Lung (tissue), 12 donors: ENCODE results near the gene TNFRSF18. TPM values are rescaled to one million over a fixed set of nuclear protein-coding genes. Genes with fewer than 3 reads are reported as not detected.

Experiments used
- ATAC-seq: fragments of 200-7000 bp; cut with Tn5 transposase; one replicate; pipeline ENCODE4 v1.9.1; 2020; ENCODE audit warnings: moderate number of reproducible peaks; ENCODE audit not compliant: insufficient read depth, low FRiP score
- DNase-seq, 3 donors: peaks; one replicate each; pipeline ENCODE4 v3.0.0-alpha.2; 2013 to 2017
- H3K27ac ChIP-seq, 2 donors: one replicate each; pipeline ENCODE4 v1.5.1; 2013; ENCODE audit warnings: mild to moderate bottlenecking in 2 of 2, moderate library complexity in 2 of 2, control low read depth in 1 of 2, inconsistent platforms in 1 of 2, low read depth in 1 of 2, low read length in 1 of 2
- H3K27me3 ChIP-seq, 3 donors: one replicate each; pipeline ENCODE4 v1.5.1; 2013; ENCODE audit warnings: low read length in 2 of 3; ENCODE audit not compliant: control insufficient read depth in 3 of 3, insufficient read depth in 3 of 3
- H3K36me3 ChIP-seq, 4 donors: one replicate each; pipeline ENCODE4 v1.5.1; 2013; ENCODE audit warnings: low read length in 4 of 4, mild to moderate bottlenecking in 1 of 4, moderate library complexity in 1 of 4; ENCODE audit not compliant: control insufficient read depth in 4 of 4, insufficient read depth in 4 of 4
- H3K4me1 ChIP-seq, 5 donors: one replicate each; pipeline ENCODE4 v1.5.1; 2013; ENCODE audit warnings: low read length in 5 of 5, mild to moderate bottlenecking in 2 of 5, moderate library complexity in 1 of 5; ENCODE audit not compliant: control insufficient read depth in 5 of 5, insufficient read depth in 5 of 5
- H3K4me3 ChIP-seq: one replicate; pipeline ENCODE4 v1.5.1; 2013; ENCODE audit warnings: mild to moderate bottlenecking, control low read depth, moderate library complexity
- H3K9ac ChIP-seq, 2 donors: one replicate each; pipeline ENCODE4 v1.5.1; 2013; ENCODE audit warnings: low read length in 2 of 2, control low read depth in 1 of 2; ENCODE audit not compliant: insufficient read depth in 1 of 2
- H3K9me3 ChIP-seq, 4 donors: one replicate each; pipeline ENCODE4 v1.5.1; 2013; ENCODE audit warnings: low read length in 3 of 4, mild to moderate bottlenecking in 1 of 4, moderate library complexity in 1 of 4; ENCODE audit not compliant: control insufficient read depth in 4 of 4, insufficient read depth in 3 of 4
- CTCF ChIP-seq: IDR thresholded peaks from 2 replicates; pipeline ENCODE4 v1.5.1; 2012; ENCODE audit warnings: mild to moderate bottlenecking; ENCODE audit errors: control extremely low read depth, extremely low read depth
- WGBS, 2 donors: extraction: QIAGEN DNeasy Blood & Tissue Kit; methylation state at CpG; one replicate each; pipeline ENCODE4 v1.1.7; 2013; 5-methylcytosine and 5-hydroxymethylcytosine counted together
- polyA plus RNA-seq, 2 donors: library from polyadenylated mRNA; stranded (reverse); fragments of 200-250 nt; gene quantifications; one replicate each; pipeline ENCODE4 v1.2.1, GENCODE V29; 2013
- total RNA-seq, 2 donors: library from RNA; depleted of rRNA in 1 of 2; stranded (reverse); fragments of >200 nt in 1 of 2; gene quantifications; one replicate each; pipeline ENCODE4 v1.2.1, GENCODE V29; 2014 to 2021
- donor health status: control.
- donor health status: control.
- donor health status: Bipolar disorder and iron deficiency.
- donor health status: healthy.
- donor health status: DM: yes; HTN: yes; CAD: no.

Gene TNFRSF18
- total and polyA plus RNA-seq, 4 donors: 1.8 to 4.0 (median 2.4) TPM

- Histone ChIP-seq H3K36me3 (no peaks in the 10 kb centered on the region), H3K27me3 (peaks cover 0 to 9% (median 5%) of the 10 kb centered on the region in 3 donors), H3K9ac (no peak overlapping the region), H3K4me1 (peaks cover 0 to 12% (median 0%) of the 10 kb centered on the region in 5 donors), H3K9me3 (no peaks in the 10 kb centered on the region), H3K4me3 (no peak overlapping the region), H3K27ac (no peak overlapping the region)
- no peak for TF ChIP-seq CTCF
- 73 to 82% methylated on average over 20 of the region's 20 CpGs for WGBS, 2 donors
- DNase-seq (no peak), ATAC-seq (no peak)
These were observed 39.0 kb downstream of the TNFRSF18 start for GRCh38 chr1:1167398-1167821.

GRCh38 chr1:1166642-1167397 lies 39.6 kb downstream of the TNFRSF18 start:
- DNase-seq (no peak), ATAC-seq (no peak)
- TF ChIP-seq CTCF: no peak
- no peaks in the 10 kb centered on the region for H3K36me3 ChIP-seq
- H3K27ac ChIP-seq: no peak overlapping the region
- no peaks in the 10 kb centered on the region for H3K9me3 ChIP-seq
- H3K27me3 ChIP-seq: peaks cover 0 to 8% (median 3%) of the 10 kb centered on the region in 3 donors
- WGBS, 2 donors: 81 to 89% methylated on average over 44 of the region's 44 CpGs
- H3K4me3 ChIP-seq: no peak overlapping the region
- peaks cover 0 to 12% (median 0%) of the 10 kb centered on the region in 5 donors for H3K4me1 ChIP-seq
- no peak overlapping the region for H3K9ac ChIP-seq

GRCh38 chr1:1165900-1166421 lies 40.4 kb downstream of the TNFRSF18 start:
- Histone ChIP-seq H3K27ac (no peak overlapping the region), H3K9ac (no peak overlapping the region)

More at GRCh38 chr1:1165900-1166421, 40.4 kb downstream of the TNFRSF18 start:
- peaks cover 0 to 4% (median 3%) of the 10 kb centered on the region in 3 donors for H3K27me3 ChIP-seq
- H3K9me3 ChIP-seq: no peaks in the 10 kb centered on the region
- no peak overlapping the region for H3K4me3 ChIP-seq
- 62 to 69% methylated on average over 23 of the region's 23 CpGs for WGBS, 2 donors
- ATAC-seq (no peak), DNase-seq (no peak)
- no peaks in the 10 kb centered on the region for H3K36me3 ChIP-seq
- TF ChIP-seq CTCF: no peak
- peaks cover 0 to 12% (median 0%) of the 10 kb centered on the region in 5 donors for H3K4me1 ChIP-seq
